ENCODE data around the gene NPFFR1. TPM values are rescaled to one million over a fixed set of nuclear protein-coding genes. Genes with fewer than 3 reads are reported as not detected.

Gene NPFFR1
- total and polyA plus RNA-seq, 7 donors = under 0.01 to 0.01 TPM; not detected in 5

DNA sequence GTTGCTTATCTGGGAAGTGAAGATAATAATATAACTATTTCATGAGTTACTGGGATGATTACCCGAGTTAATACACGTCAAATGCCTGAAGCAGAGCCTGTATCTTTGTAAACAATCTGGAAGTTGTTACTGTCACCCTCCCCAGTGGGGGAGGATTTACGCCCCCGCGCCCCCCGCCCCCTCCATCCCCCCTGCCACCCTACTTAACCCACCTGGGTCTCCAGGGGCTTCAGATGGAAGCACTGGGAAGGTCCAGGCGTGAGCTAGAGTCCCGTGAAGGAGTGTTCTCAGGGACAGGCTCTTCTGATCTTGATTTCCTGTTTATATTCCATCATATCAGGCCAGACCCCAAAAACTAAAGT is 49.9 kb downstream of the NPFFR1 start:
- intact Hi-C loops (cut with DNase I) = no loop called here
- Histone ChIP-seq H3K27ac (peak overlapping the region; percentile 84), H3K36me3 (ENCODE audit: insufficient read depth in 1 of 2, low read depth in 1 of 2) (peaks cover 3 to 18% of the 10 kb centered on the region in 2 donors), H3K4me1 (peaks cover 13% of the 10 kb centered on the region), H3K9me3 (no peaks in the 10 kb centered on the region), H3K27me3 (ENCODE audit: insufficient read depth in 3 of 3, low read length in 2 of 3) (no peaks in the 10 kb centered on the region), H3K4me3 (peak overlapping the region; percentile 93)
- ATAC-seq (peak in 1 of 4 donors; percentile 1), DNase-seq (no peak)
- WGBS, 3 donors = 31 to 40% (median 34%) methylated on average over 8 of the region's 8 CpGs
- TF ChIP-seq, protein P1, sequence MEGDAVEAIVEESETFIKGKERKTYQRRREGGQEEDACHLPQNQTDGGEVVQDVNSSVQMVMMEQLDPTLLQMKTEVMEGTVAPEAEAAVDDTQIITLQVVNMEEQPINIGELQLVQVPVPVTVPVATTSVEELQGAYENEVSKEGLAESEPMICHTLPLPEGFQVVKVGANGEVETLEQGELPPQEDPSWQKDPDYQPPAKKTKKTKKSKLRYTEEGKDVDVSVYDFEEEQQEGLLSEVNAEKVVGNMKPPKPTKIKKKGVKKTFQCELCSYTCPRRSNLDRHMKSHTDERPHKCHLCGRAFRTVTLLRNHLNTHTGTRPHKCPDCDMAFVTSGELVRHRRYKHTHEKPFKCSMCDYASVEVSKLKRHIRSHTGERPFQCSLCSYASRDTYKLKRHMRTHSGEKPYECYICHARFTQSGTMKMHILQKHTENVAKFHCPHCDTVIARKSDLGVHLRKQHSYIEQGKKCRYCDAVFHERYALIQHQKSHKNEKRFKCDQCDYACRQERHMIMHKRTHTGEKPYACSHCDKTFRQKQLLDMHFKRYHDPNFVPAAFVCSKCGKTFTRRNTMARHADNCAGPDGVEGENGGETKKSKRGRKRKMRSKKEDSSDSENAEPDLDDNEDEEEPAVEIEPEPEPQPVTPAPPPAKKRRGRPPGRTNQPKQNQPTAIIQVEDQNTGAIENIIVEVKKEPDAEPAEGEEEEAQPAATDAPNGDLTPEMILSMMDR (IDR thresholded peaks at IDR 0.05) = no peak

DNA sequence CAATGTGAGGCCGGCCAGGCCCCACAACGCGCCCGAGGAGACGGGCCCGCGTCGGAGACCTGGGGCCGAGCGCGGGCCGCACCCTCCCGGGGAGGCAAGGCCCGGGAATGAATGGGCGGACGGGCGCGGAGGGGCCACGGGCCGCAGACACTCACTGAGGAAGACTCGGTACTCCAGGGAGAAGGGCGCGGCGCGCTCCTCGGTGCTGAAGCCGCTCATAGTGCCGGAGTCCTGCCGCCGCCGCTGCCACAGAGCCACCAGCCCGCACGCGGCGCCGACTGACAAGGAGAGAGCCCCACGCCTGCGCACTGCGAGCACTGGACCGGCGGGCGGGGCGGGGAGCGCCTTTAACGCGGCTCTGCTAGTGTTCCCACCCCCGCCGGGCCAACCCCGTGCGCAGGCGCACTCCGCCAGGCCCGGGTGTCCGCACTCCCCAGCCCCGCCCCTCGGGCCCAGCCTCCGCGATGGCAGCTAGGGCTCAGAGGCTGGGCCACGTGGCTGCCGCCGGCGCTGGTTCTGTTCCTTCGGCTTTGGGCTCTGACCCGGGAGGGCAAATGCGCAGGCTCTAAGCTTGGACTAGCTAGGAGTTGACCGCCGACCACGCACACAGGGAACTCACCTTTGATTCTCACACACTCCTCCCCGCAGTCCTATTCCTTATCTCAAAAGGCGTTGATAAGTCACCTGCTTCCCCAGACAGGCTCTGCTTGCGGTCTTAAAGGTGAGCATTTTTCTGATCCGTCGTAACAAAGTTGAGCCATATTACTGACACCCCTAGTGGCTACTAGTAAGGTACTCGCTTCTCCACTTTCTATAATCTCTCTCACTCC is 50.5 kb downstream of the NPFFR1 start, which contains the start of gene PPA1:
TSS of gene PPA1 (minus strand) at position 321 of the 830 bp plus-strand sequence. CDS start at position 219, 102 bp downstream.
- 0 to 1% (median 1%) methylated on average over 53 to 74 of the region's 74 CpGs for WGBS, 3 donors
- no peaks in the 10 kb centered on the region for H3K27me3 ChIP-seq (ENCODE audit: insufficient read depth in 3 of 3, low read length in 2 of 3)
- H3K36me3 ChIP-seq (ENCODE audit: insufficient read depth in 1 of 2, low read depth in 1 of 2) = peaks cover 3 to 24% of the 10 kb centered on the region in 2 donors
- ATAC-seq = peak; percentile 98 to 99 (median 98)
- peak; percentile 99 to 100 for DNase-seq
- H3K4me1 ChIP-seq = peaks cover 16% of the 10 kb centered on the region
- no peaks in the 10 kb centered on the region for H3K9me3 ChIP-seq
- TF ChIP-seq, protein P1 (IDR thresholded peaks at IDR 0.05) = peak; percentile 27
- intact Hi-C loops (cut with DNase I) = no loop called here
- H3K27ac ChIP-seq = peak within 1 kb of the TSS; percentile 84
- peak within 1 kb of the TSS; percentile 93 for H3K4me3 ChIP-seq

DNA sequence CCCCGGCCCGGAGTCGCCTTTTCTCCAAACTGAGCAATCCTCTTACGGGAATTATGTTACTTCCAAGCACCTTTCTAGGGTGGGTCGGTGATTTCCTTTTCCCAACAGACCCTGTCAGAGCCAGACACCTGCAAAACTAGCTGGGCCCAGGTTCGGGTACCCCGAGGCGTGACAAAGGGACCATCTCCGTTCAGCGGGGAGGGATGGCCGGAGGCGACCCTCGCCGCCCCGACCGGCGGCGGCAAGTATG is 51.0 kb downstream of the NPFFR1 start:
- no peaks in the 10 kb centered on the region for H3K9me3 ChIP-seq
- peak overlapping the region; percentile 84 for H3K27ac ChIP-seq
- ATAC-seq (no peak), DNase-seq (no peak)
- TF ChIP-seq, protein P1 (IDR thresholded peaks at IDR 0.05) = no peak
- intact Hi-C loops (cut with DNase I) = no loop called here
- H3K4me3 ChIP-seq = peak overlapping the region; percentile 93
- H3K36me3 ChIP-seq (ENCODE audit: insufficient read depth in 1 of 2, low read depth in 1 of 2) = peaks cover 3 to 26% of the 10 kb centered on the region in 2 donors
- H3K27me3 ChIP-seq (ENCODE audit: insufficient read depth in 3 of 3, low read length in 2 of 3) = no peaks in the 10 kb centered on the region
- WGBS, 3 donors = 0% methylated on average over 17 to 18 of the region's 18 CpGs
- peaks cover 22% of the 10 kb centered on the region for H3K4me1 ChIP-seq

DNA sequence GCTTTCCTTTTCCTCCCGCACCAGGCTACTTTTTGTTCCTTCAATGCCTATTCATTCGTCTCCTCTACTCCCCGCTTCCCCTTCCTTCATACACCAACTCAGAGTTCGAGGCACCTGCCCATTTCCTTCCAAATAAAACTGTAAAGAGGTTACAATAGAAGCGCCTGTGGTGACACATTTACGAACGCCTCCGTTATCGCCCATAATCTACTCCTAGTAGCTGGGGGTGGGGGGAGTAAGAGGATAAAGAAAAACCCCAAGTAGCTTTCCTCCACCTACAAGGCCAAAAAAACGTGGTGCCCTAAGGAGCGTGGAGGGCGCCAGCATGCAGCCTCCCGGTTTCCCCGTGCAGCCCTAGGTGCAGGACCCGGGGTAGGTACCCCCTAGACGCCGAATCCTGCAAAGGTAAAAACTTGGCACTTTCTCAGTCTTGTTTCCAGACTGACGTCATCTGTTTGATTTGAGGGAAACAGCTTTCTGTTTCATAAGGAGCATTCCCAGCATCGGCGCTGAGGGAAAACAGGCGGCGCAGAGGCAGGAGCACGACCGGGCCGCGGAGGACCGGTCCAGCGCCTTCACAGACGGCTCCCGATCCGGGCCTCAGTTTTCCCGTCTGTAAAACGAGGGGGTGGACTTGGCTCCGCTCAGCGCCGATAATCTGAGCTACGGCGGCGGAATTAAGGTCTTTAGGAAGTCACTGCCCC is 51.5 kb downstream of the NPFFR1 start:
- peaks cover 25% of the 10 kb centered on the region for H3K4me1 ChIP-seq
- ATAC-seq = no peak
- TF ChIP-seq, protein P1 (IDR thresholded peaks at IDR 0.05) = no peak

More for the DNA sequence above, 51.5 kb downstream of the NPFFR1 start:
- WGBS, 3 donors = 6 to 14% (median 8%) methylated on average over 39 of the region's 39 CpGs
- H3K27me3 ChIP-seq (ENCODE audit: insufficient read depth in 3 of 3, low read length in 2 of 3) = no peaks in the 10 kb centered on the region
- H3K36me3 ChIP-seq (ENCODE audit: insufficient read depth in 1 of 2, low read depth in 1 of 2) = peaks cover 3 to 26% of the 10 kb centered on the region in 2 donors
- intact Hi-C loops (cut with DNase I) = no loop called here
- peak overlapping the region; percentile 93 for H3K4me3 ChIP-seq
- peak; percentile 40 to 62 for DNase-seq
- H3K9me3 ChIP-seq = no peaks in the 10 kb centered on the region
- peak overlapping the region; percentile 84 for H3K27ac ChIP-seq

Measured in psoas muscle (tissue), 8 donors.